PC-3 (cell line): ENCODE results near the gene IL1RAP.

Experiments used
- CTCF ChIP-seq: fragments of 300-600 bp; sonication (generic); conservative IDR thresholded peaks from 2 replicates; pipeline ENCODE4 v1.5.1; 2017; ENCODE audit warnings: antibody characterized with exemption, low read depth, mild to moderate bottlenecking, low read length
- EZH2 ChIP-seq: fragments of 300-600 bp; sonication (generic); IDR thresholded peaks from one replicate; pipeline ENCODE4 v1.6.1; 2017; ENCODE audit warnings: antibody characterized with exemption, mild to moderate bottlenecking, low read length; ENCODE audit not compliant: unreplicated experiment

DNA sequence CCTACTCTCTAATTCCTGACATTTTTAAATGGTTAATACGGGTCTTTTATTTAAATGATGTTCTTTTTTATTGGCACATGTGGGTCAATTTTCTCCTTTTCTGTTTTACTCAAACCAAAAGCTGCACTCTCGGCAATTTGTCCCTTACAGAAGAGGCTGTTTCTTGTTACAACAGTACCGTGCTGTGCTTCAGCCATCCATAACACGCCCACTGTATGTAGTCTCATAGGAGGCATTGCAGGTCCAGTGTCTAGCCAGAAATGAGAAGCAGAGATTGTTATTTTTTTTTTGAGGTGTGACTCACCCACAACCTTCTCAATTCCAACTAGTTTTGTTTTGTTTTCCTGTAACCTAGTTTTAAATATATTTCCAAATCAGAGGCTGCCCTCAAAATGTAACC lies 184.0 kb downstream of the IL1RAP start:
- TF ChIP-seq EZH2: no peak
- TF ChIP-seq CTCF: no peak
